Choroid plexus epithelial cell (primary cell): ENCODE results near the gene DDX19B.
"Not testable (repeated sequence)": the region's sequence is repeated elsewhere in the genome, so short reads cannot be mapped to it uniquely, and the experiment has no call there.

Experiments used
- DNase-seq: peaks from one replicate; pipeline ENCODE4 v3.0.0-alpha.2; 2010; ENCODE audit warnings: low read depth
- H3K4me3 ChIP-seq: 2 replicates; pipeline ENCODE4 v1.5.1; 2011; ENCODE audit warnings: low read depth, mild to moderate bottlenecking, control low read depth, low read length, moderate library complexity
- TF ChIP-seq, protein P1 (sequence below): conservative IDR thresholded peaks from 2 replicates; pipeline ENCODE4 v1.5.1; 2011; ENCODE audit warnings: low read depth, mild to moderate bottlenecking, control low read depth, inconsistent platforms, low read length, moderate library complexity

Gene DDX19B

DNA sequence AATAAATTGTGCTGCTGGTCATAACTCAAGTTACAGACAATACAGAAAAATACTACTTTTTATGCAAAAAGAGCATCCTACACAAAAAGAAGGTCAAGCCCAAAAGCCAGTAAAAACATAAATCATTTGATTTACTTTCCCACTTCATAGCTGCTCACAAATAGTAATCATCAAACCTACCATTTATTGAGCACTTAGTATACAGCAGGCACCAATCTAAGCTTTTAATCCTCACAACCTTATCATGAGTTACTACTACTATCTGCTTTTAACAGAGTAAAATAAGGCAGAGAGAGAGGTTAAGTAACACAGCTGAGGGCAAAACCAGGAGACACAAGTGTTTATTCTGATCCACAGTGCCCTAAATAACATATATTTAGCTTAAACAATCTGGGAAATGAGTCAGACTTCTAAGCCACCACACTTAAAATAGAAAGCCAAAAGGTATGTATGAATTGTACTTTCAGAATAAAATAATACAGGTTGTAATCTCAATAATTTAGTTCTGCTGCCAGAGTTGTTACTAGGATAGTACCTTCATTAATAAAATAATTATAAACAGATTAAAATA, 8.0 kb upstream of the DDX19B start:
- TF ChIP-seq, protein P1, sequence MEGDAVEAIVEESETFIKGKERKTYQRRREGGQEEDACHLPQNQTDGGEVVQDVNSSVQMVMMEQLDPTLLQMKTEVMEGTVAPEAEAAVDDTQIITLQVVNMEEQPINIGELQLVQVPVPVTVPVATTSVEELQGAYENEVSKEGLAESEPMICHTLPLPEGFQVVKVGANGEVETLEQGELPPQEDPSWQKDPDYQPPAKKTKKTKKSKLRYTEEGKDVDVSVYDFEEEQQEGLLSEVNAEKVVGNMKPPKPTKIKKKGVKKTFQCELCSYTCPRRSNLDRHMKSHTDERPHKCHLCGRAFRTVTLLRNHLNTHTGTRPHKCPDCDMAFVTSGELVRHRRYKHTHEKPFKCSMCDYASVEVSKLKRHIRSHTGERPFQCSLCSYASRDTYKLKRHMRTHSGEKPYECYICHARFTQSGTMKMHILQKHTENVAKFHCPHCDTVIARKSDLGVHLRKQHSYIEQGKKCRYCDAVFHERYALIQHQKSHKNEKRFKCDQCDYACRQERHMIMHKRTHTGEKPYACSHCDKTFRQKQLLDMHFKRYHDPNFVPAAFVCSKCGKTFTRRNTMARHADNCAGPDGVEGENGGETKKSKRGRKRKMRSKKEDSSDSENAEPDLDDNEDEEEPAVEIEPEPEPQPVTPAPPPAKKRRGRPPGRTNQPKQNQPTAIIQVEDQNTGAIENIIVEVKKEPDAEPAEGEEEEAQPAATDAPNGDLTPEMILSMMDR: no peak
- H3K4me3 ChIP-seq: no peak overlapping the region
- DNase-seq: no peak

DNA sequence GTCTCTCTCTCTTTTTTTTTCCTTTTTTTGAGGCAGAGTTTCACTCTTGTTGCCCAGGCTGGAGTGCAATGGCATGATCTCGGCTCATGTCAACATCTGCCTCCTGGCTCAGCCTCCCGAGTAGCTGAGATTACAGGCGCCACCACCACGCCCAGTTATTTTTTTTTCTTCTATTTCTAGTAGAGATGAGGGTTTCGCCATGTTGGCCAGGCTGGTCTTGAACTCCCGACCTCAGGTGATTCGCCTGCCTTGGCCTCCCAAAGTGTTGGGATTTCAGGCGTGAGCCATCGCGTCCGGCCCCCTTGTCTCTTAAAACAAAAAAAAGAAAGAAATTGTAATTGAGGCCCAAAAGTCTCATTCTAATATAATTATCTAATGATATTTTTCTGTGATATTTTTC, 6.8 kb upstream of the DDX19B start:
- DNase-seq, H3K4me3 ChIP-seq: not testable (repeated sequence)

DNA sequence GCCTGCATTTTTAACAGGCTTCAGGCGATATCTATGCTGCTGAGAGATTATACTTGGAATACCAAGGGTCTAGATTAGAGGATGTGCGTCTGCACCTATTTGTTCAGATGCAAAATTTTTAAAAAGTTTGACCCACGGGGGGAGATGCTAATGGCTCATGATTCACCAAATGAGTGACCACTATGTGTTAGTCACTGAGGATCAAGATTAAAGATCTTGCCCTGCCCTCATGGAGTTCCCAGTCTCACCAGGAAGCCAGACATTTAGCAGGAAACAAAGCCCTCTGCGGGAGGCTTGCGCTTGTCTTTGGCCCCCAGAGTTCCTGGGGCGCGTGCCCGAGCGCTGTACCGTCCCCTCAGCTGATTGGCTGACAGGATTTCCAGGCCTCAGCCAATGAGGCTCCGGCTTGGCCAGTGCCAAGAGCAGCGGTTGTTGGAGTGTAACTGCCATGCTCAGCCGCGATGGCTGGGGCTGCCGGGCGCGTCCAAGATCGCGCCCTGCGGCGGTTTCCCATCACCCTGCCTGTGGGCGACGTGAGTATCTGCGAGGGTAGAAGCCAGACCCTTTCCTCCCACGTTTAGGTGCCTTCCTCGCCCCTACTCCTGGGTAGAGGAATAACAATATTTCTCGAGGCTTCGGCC, 4.5 kb upstream of the DDX19B start:
- DNase-seq: no peak
- TF ChIP-seq, protein P1: no peak
- no peak overlapping the region for H3K4me3 ChIP-seq

GRCh38 chr16:70295634-70296033, 3.4 kb upstream of the DDX19B start:
- H3K4me3 ChIP-seq: no peak overlapping the region
- no peak for DNase-seq
- TF ChIP-seq, protein P1: no peak

GRCh38 chr16:70301121-70301520, 2.1 kb downstream of the DDX19B start:
- DNase-seq: no peak
- no peak overlapping the region for H3K4me3 ChIP-seq
- TF ChIP-seq, protein P1: no peak

DNA sequence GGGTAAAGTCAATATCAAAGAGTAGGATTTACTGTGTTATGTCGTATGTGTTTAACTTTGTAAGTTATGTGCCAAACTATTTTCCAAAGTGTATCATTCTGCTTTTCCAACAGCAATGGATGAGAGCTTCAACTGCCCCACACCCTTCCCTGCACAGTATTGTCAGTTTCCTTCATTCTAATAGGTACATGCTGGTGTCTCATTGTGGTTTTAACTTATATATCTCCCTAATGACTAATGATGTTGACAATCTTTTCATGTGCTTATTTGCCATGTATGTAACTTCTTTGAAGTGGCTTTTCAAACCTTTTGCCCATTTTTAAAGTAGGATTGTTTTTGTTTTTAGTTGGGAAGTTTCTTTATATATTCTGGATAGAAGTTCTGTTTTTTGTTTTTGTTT, 3.8 kb downstream of the DDX19B start:
- TF ChIP-seq, protein P1: no peak
- DNase-seq: no peak
- no peak overlapping the region for H3K4me3 ChIP-seq

GRCh38 chr16:70304892-70305448, 6.0 kb downstream of the DDX19B start:
- no peak overlapping the region for H3K4me3 ChIP-seq
- no peak for DNase-seq

More at GRCh38 chr16:70304892-70305448, 6.0 kb downstream of the DDX19B start:
- TF ChIP-seq, protein P1: no peak
